ENCODE results near the gene C5orf15.

The C5orf15 gene

DNA sequence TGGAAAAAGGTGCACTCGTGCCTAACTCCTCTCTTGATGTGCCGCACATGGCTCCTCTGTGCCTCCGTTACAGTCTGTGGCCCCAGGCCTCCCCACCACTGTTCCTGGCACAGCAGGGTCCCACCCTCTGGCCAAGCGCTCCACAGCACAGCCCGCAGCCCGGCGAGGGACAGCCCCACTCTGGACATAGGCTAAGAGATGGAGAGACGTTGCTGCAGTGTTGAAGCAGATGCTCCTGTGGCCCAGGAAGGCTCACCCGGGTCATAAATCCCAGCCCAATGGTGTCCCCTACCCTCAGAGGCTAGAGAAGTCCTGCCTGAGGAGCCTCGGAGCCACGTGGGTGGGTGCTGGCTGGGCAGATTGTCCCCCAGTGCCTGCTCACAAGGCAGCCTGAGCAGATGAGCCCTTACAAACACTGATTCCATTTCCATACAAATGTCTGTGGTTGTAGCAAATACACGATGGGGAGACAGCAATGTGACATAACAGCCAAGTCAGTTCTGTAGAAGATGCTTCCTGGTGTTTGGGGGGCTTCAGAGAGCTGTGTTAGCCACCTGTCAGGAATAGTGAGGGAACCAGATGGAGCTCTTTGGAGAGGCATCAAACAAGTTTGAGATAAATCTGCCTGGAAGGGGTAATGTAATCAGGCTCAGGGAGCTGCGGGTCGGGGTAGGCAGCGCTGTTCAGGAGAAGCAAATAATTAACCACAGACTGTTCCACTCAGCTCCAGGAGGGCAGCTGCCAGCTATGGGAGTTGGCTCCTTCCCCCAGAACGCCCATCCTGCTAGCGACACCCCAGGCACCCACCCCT is 41.7 kb downstream of the C5orf15 start:
- DNase-seq (ENCODE audit: low spot score): no peak
- Histone ChIP-seq H3K4me3 (no peak overlapping the region), H3K27ac (no peak overlapping the region)
- TF ChIP-seq, protein P1, sequence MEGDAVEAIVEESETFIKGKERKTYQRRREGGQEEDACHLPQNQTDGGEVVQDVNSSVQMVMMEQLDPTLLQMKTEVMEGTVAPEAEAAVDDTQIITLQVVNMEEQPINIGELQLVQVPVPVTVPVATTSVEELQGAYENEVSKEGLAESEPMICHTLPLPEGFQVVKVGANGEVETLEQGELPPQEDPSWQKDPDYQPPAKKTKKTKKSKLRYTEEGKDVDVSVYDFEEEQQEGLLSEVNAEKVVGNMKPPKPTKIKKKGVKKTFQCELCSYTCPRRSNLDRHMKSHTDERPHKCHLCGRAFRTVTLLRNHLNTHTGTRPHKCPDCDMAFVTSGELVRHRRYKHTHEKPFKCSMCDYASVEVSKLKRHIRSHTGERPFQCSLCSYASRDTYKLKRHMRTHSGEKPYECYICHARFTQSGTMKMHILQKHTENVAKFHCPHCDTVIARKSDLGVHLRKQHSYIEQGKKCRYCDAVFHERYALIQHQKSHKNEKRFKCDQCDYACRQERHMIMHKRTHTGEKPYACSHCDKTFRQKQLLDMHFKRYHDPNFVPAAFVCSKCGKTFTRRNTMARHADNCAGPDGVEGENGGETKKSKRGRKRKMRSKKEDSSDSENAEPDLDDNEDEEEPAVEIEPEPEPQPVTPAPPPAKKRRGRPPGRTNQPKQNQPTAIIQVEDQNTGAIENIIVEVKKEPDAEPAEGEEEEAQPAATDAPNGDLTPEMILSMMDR (IDR thresholded peaks at IDR 0.05): no peak

DNA sequence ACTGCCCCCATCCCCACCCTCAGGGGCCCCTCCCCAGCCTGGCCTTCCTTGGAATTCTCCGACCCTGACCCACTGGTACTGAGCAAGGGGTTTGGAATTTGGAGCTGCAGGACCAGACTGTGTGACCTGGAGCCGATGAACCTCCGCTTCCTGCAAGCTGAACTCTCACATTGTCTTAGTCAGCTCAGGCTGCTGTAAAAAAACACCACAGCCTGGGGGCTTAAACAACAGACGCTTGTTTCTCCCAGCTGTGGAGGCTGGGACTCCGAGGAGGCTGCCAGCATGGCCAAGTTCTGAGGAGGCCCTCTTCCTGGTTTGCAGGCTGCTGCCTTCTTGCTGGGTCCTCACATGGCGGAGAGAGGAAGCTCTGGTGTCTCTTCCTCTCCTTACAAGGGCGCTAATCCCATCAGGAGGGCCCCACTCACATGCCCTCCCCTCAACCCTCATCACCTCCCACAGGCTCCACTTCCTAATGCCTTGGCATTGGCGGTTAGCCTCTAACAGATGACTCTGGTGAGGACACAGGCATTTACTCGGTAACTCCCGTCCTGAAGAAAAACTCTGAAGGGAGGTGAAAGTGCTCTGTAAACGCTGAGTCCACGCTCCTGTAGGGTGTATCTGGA is 42.4 kb downstream of the C5orf15 start:
- TF ChIP-seq, protein P1 (IDR thresholded peaks at IDR 0.05): no peak
- no peak for DNase-seq (ENCODE audit: low spot score)
- Histone ChIP-seq H3K4me3 (no peak overlapping the region), H3K27ac (no peak overlapping the region)

DNA sequence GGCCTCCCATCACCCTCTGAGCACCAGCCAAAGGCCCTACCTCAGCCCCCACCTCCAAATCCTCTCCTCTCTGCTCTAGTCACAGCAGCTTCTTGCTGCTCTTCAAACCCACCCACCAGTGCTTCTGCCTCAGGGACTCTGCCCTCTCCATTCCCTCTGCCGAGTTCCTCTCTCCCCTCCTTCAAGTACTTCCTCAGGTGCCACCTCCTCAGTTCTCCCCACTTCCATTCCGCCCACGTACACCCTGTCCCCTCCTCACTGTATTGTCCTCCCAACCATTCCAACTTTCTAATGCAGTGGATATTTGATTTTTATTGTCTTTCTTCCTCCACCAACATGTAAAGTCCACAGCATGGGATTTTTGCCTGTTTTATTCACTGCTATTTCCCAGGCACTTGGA is 43.2 kb downstream of the C5orf15 start:
- Histone ChIP-seq H3K27ac (no peak overlapping the region), H3K4me3 (no peak overlapping the region)
- no peak for DNase-seq (ENCODE audit: low spot score)
- TF ChIP-seq, protein P1 (IDR thresholded peaks at IDR 0.05): no peak

DNA sequence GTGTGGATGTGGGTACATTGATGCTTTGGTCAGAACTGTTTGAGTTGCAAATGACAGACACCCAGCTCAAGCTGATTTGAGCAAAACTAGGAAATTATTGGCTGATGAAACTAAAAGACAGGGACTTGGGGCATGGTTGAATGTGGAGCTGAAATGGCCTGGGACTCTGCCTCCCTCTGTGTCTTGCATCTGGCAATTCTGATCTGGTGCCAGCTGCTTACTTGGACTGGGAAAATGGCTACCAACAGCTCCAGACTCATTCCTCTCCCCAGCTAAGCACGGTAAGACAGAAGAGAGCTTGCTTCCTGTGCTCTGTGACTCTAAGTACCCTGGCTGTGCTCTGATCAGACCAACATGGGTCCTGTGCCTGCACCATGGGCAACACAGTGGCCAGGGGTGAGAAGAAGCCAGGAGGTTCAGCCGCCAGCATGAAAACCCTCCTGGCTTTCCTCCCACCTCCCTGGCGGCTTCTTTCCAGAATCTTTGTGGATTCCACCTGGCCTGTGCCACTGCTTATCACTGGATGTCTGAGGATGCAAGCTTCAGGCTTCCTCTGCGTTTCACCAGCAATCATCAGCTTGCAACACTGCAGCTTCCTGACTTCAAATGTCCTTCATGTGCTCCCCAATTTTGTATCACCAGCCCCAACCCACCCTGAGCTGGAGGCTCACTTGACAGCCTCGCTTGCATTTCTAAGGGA is 44.1 kb downstream of the C5orf15 start:
- H3K4me3 ChIP-seq: no peak overlapping the region
- DNase-seq (ENCODE audit: low spot score): no peak
- H3K27ac ChIP-seq: no peak overlapping the region
- TF ChIP-seq, protein P1 (IDR thresholded peaks at IDR 0.05): no peak

DNA sequence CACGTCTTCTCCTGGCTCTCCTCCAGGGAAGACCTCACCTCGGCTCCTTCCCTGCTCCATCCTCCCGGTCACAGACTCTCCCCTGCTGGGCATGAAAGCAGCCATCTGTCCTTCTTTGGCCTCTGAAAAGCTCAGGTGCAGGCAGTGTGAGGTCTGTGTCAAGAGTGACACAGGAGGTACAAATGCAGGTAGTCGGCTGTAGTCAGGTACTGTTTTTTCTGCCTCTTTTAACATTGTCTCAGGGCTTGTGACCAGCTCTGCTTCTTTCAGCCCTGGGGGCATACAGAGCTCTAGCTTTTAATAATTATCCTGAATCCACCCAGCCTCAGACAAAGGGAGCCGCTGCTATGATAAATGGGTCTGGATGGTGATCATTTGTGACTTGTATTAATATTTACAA is 46.4 kb downstream of the C5orf15 start:
- H3K4me3 ChIP-seq: no peak overlapping the region
- TF ChIP-seq, protein P1 (IDR thresholded peaks at IDR 0.05): no peak
- no peak overlapping the region for H3K27ac ChIP-seq
- no peak for DNase-seq (ENCODE audit: low spot score)

DNA sequence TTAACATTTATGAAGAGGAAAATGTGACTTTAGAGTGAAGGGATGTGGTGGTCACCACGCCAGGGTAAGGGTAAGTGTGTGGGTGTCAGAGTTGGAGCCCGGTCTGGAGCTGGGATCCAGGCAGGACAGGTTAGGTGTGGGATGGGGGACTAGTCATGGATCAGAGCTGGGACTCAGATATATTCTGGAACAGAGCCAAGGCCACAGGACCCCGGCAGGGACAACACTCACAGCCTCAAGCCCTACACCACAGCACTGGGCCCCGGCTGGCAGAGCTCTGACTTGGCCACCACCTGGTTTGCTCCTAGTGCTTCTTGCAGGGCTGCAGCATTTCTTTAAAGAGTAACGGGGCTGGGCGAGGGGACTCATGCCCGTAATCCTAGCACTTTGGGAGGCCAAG is 47.4 kb downstream of the C5orf15 start:
- Histone ChIP-seq H3K27ac (no peak overlapping the region), H3K4me3 (no peak overlapping the region)
- TF ChIP-seq, protein P1 (IDR thresholded peaks at IDR 0.05): no peak
- DNase-seq (ENCODE audit: low spot score): no peak

Measured in coronary artery (tissue), 2 donors.